ENCODE data around the gene CMKLR1.

Gene CMKLR1

GRCh38 chr12:108289350-108290161 lies 49.6 kb downstream of the CMKLR1 start:
- Histone ChIP-seq H3K4me3 (ENCODE audit: low read depth, low read length) (no peak overlapping the region), H3K4me1 (no peaks in the 10 kb centered on the region), H3K9me3 (no peaks in the 10 kb centered on the region), H3K27me3 (no peaks in the 10 kb centered on the region), H3K36me3 (no peaks in the 10 kb centered on the region)
- no peak for TF ChIP-seq CTCF (IDR thresholded peaks at IDR 0.05; ENCODE audit: low read depth, low read length)
- no peak for DNase-seq

- Histone ChIP-seq H3K36me3 (no peaks in the 10 kb centered on the region), H3K9me3 (no peaks in the 10 kb centered on the region), H3K4me3 (ENCODE audit: low read depth, low read length) (no peak overlapping the region), H3K4me1 (no peaks in the 10 kb centered on the region), H3K27me3 (no peaks in the 10 kb centered on the region)
- no peak for DNase-seq
- no peak for TF ChIP-seq CTCF (IDR thresholded peaks at IDR 0.05; ENCODE audit: low read depth, low read length)
These were observed 51.9 kb downstream of the CMKLR1 start for GRCh38 chr12:108287227-108287626.

- TF ChIP-seq CTCF (IDR thresholded peaks at IDR 0.05; ENCODE audit: low read depth, low read length) = no peak
- no peak for DNase-seq
- no peaks in the 10 kb centered on the region for H3K36me3 ChIP-seq
- no peaks in the 10 kb centered on the region for H3K4me1 ChIP-seq
- H3K9me3 ChIP-seq = no peaks in the 10 kb centered on the region
- H3K27me3 ChIP-seq = no peaks in the 10 kb centered on the region
- no peak overlapping the region for H3K4me3 ChIP-seq (ENCODE audit: low read depth, low read length)
These were observed 54.1 kb downstream of the CMKLR1 start for GRCh38 chr12:108285016-108285415.

- Histone ChIP-seq H3K9me3 (no peaks in the 10 kb centered on the region), H3K4me3 (ENCODE audit: low read depth, low read length) (no peak overlapping the region), H3K36me3 (no peaks in the 10 kb centered on the region), H3K4me1 (no peaks in the 10 kb centered on the region), H3K27me3 (no peaks in the 10 kb centered on the region)
- no peak for DNase-seq
- TF ChIP-seq CTCF (IDR thresholded peaks at IDR 0.05; ENCODE audit: low read depth, low read length) = no peak
These were observed 54.9 kb downstream of the CMKLR1 start for GRCh38 chr12:108284163-108284562.

- TF ChIP-seq CTCF (IDR thresholded peaks at IDR 0.05; ENCODE audit: low read depth, low read length) = no peak
- Histone ChIP-seq H3K27me3 (no peaks in the 10 kb centered on the region), H3K4me3 (ENCODE audit: low read depth, low read length) (no peak overlapping the region), H3K36me3 (no peaks in the 10 kb centered on the region), H3K4me1 (no peaks in the 10 kb centered on the region), H3K9me3 (no peaks in the 10 kb centered on the region)
- no peak for DNase-seq
These were observed 56.4 kb downstream of the CMKLR1 start for GRCh38 chr12:108282676-108283075.

GRCh38 chr12:108282160-108282559 lies 57.0 kb downstream of the CMKLR1 start:
- no peak for TF ChIP-seq CTCF (IDR thresholded peaks at IDR 0.05; ENCODE audit: low read depth, low read length)
- Histone ChIP-seq H3K4me1 (no peaks in the 10 kb centered on the region), H3K9me3 (no peaks in the 10 kb centered on the region), H3K36me3 (no peaks in the 10 kb centered on the region), H3K4me3 (ENCODE audit: low read depth, low read length) (no peak overlapping the region), H3K27me3 (no peaks in the 10 kb centered on the region)
- DNase-seq = no peak
